Liver (tissue), 9 donors: ENCODE data around the gene SEMA5A. TPM values are rescaled to one million over a fixed set of nuclear protein-coding genes. Genes with fewer than 3 reads are reported as not detected.

ENCODE experiments used
- DNase-seq: peaks from one replicate; pipeline ENCODE4 v3.0.0-alpha.2; 2017; ENCODE audit warnings: low spot score
- H3K27ac ChIP-seq, 2 donors: one replicate each; pipeline ENCODE4 v1.7.0; 2013; ENCODE audit warnings: inconsistent platforms in 2 of 2, low read length in 2 of 2, control low read depth in 1 of 2, low read depth in 1 of 2, mild to moderate bottlenecking in 1 of 2
- H3K27me3 ChIP-seq, 4 donors: one replicate each; pipeline versions ENCODE4 v1.6.1 to v1.7.0; 2013; ENCODE audit warnings: low read length in 3 of 4, inconsistent platforms in 1 of 4, mild to moderate bottlenecking in 1 of 4, moderate library complexity in 1 of 4; ENCODE audit not compliant: control insufficient read depth in 4 of 4, insufficient read depth in 4 of 4
- H3K36me3 ChIP-seq, 4 donors: one replicate each; pipeline versions ENCODE4 v1.6.1 to v1.7.0; 2013; ENCODE audit warnings: low read length in 3 of 4, mild to moderate bottlenecking in 3 of 4, low read depth in 1 of 4, moderate library complexity in 1 of 4; ENCODE audit not compliant: control insufficient read depth in 4 of 4, insufficient read depth in 3 of 4
- H3K4me1 ChIP-seq, 4 donors: one replicate each; pipeline versions ENCODE4 v1.6.1 to v1.7.0; 2013; ENCODE audit warnings: low read length in 3 of 4, mild to moderate bottlenecking in 3 of 4, moderate library complexity in 1 of 4; ENCODE audit not compliant: control insufficient read depth in 4 of 4, insufficient read depth in 4 of 4
- H3K4me3 ChIP-seq, 3 donors: one replicate each; pipeline versions ENCODE4 v1.6.1 to v1.7.0; 2013; ENCODE audit warnings: low read length in 3 of 3, control low read depth in 1 of 3, low read depth in 1 of 3, mild to moderate bottlenecking in 1 of 3
- H3K9ac ChIP-seq, 2 donors: one replicate each; pipeline ENCODE4 v1.7.0; 2013; ENCODE audit warnings: low read length in 2 of 2, mild to moderate bottlenecking in 2 of 2, moderate library complexity in 2 of 2, control low read depth in 1 of 2, low read depth in 1 of 2
- H3K9me3 ChIP-seq, 4 donors: one replicate each; pipeline versions ENCODE4 v1.6.1 to v1.7.0; 2013; ENCODE audit warnings: low read length in 3 of 4; ENCODE audit not compliant: control insufficient read depth in 4 of 4
- CTCF ChIP-seq: fragments of 150-350 bp; IDR thresholded peaks from 2 replicates; pipeline ENCODE4 v1.5.1; 2017; ENCODE audit warnings: improper control_type of control experiment, low read depth, low read length; ENCODE audit not compliant: missing input control
- EGR1 ChIP-seq, 2 donors: IDR thresholded peaks; 2 replicates each; pipeline ENCODE4 v1.6.1; 2016 to 2018; ENCODE audit warnings: antibody characterized with exemption in 2 of 2, low read depth in 2 of 2
- FOXA1 ChIP-seq: IDR thresholded peaks from 2 replicates; pipeline ENCODE4 v1.6.1; 2016; ENCODE audit warnings: antibody characterized with exemption
- FOXA2 ChIP-seq: IDR thresholded peaks from 2 replicates; pipeline ENCODE4 v1.6.1; 2016; ENCODE audit warnings: antibody characterized with exemption
- GABPA ChIP-seq, 2 donors: IDR thresholded peaks in 1 of 2; conservative IDR thresholded peaks in 1 of 2; 2 replicates each; pipeline ENCODE4 v1.6.1; 2016; ENCODE audit warnings: antibody characterized with exemption in 2 of 2, mild to moderate bottlenecking in 1 of 2, moderate library complexity in 1 of 2
- HNF4A ChIP-seq, 2 donors: conservative IDR thresholded peaks; 2 replicates each; pipeline ENCODE4 v1.6.1; 2016; ENCODE audit warnings: antibody characterized with exemption in 2 of 2, mild to moderate bottlenecking in 2 of 2
- HNF4G ChIP-seq: IDR thresholded peaks from 2 replicates; pipeline ENCODE4 v1.6.1; 2016; ENCODE audit warnings: antibody characterized with exemption
- JUND ChIP-seq, 2 donors: IDR thresholded peaks; 2 replicates each; pipeline ENCODE4 v1.6.1; 2016; ENCODE audit warnings: antibody characterized with exemption in 2 of 2
- MAX ChIP-seq: IDR thresholded peaks from 2 replicates; pipeline ENCODE4 v1.6.1; 2016; ENCODE audit warnings: antibody characterized with exemption
- NR2F2 ChIP-seq: IDR thresholded peaks from 2 replicates; pipeline ENCODE4 v1.6.1; 2016; ENCODE audit warnings: antibody characterized with exemption
- RAD21 ChIP-seq, 2 donors: IDR thresholded peaks; 2 replicates each; pipeline ENCODE4 v1.6.1; 2016; ENCODE audit warnings: antibody characterized with exemption in 2 of 2, mild to moderate bottlenecking in 2 of 2
- RXRA ChIP-seq, 2 donors: IDR thresholded peaks; 2 replicates each; pipeline ENCODE4 v1.6.1; 2017 to 2018; ENCODE audit warnings: antibody characterized with exemption in 2 of 2, mild to moderate bottlenecking in 1 of 2
- SP1 ChIP-seq: IDR thresholded peaks from 2 replicates; pipeline ENCODE4 v1.6.1; 2018; ENCODE audit warnings: antibody characterized with exemption, mild to moderate bottlenecking
- TAF1 ChIP-seq: conservative IDR thresholded peaks from 2 replicates; pipeline ENCODE4 v1.6.1; 2016; ENCODE audit warnings: antibody characterized with exemption, mild to moderate bottlenecking
- WGBS: extraction: QIAGEN DNeasy Blood & Tissue Kit; methylation state at CpG from one replicate; pipeline ENCODE4 v1.1.7; 2013; 5-methylcytosine and 5-hydroxymethylcytosine counted together
- polyA plus RNA-seq, 2 donors: library from polyadenylated mRNA; stranded (reverse) in 1 of 2; unstranded in 1 of 2; fragments of 200-250 nt in 1 of 2; fragments of >200 nt in 1 of 2; fragmentation: Nextera tagmentation in 1 of 2; extraction: Ambion mirVana in 1 of 2; gene quantifications; one replicate each; pipeline versions ENCODE4 v1.2.1 to v1.2.3, GENCODE V29; 2013 to 2015
- total RNA-seq, 2 donors: library from RNA; depleted of rRNA; stranded (reverse); fragments of >200 nt; gene quantifications; one replicate each; pipeline ENCODE4 v1.2.3, GENCODE V29; 2014
- TF ChIP-seq, protein P1 (sequence below): IDR thresholded peaks from 2 replicates; pipeline ENCODE4 v1.6.1; 2016; ENCODE audit warnings: antibody characterized with exemption
- TF ChIP-seq, protein P2 (sequence below): IDR thresholded peaks from 2 replicates; pipeline ENCODE4 v1.6.1; 2016; ENCODE audit warnings: antibody characterized with exemption, mild to moderate bottlenecking
- donor health status: healthy.
- donor health status: healthy.
- donor health status: healthy.
- donor health status: healthy.
- donor health status: healthy.

SEMA5A gene
- total and polyA plus RNA-seq, 4 donors = 1.1 to 5.8 (median 3.2) TPM

DNA sequence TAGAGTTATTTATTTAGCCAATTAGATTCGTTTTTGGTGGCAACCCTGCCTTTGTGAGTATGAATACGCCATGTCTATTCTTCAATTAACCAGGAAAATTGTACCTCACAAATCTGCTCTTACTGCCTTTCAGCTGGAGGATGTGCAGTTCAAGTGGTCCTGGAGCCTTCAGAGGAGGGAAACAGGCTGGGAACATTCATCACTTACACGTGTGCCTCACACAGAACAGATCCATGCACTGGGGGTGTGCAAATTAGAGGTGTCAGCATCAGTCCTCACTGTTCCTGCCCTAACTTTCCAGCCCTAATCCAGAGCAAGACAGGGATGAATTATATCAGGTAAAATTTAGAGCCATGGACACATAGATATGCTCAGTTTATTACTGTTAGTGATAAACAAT lies 65.4 kb downstream of the SEMA5A start:
- Histone ChIP-seq H3K4me3 (no peak overlapping the region), H3K9ac (no peak overlapping the region), H3K27me3 (no peaks in the 10 kb centered on the region), H3K36me3 (no peaks in the 10 kb centered on the region), H3K27ac (no peak overlapping the region), H3K4me1 (no peaks in the 10 kb centered on the region), H3K9me3 (peaks cover 0 to 13% (median 8%) of the 10 kb centered on the region in 4 donors)
- WGBS = 76% methylated on average over 3 of the region's 3 CpGs
- no peak for DNase-seq
- TF ChIP-seq RXRA (IDR thresholded peaks at IDR 0.05) (no peak), SP1 (no peak), EGR1 (IDR thresholded peaks at IDR 0.05; ENCODE audit: low read depth in 2 of 2) (no peak), HNF4A (conservative IDR thresholded peaks at IDR 0.05) (no peak), RAD21 (IDR thresholded peaks at IDR 0.05) (no peak), NR2F2 (no peak), TAF1 (no peak)

DNA sequence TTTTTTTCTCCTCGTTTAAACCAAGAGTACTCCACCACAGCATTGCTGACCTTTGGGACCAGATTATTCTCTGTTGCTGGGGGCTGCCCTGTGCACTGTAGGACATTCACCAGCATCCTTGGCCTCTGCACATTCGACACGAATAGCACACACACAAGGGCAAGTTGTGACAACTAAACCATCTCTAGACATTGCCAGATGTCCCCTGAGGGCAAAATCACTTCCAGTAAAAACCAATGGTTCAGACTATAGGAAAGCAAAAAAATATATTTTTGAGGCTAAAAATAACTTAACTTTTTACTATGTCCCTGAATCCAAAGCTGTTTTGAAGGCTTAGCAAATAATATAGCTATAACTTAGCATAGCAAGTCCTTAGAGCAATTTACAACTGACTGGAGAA lies 65.9 kb downstream of the SEMA5A start:
- Histone ChIP-seq H3K9ac (no peak overlapping the region), H3K36me3 (no peaks in the 10 kb centered on the region), H3K9me3 (peaks cover 0 to 13% (median 8%) of the 10 kb centered on the region in 4 donors), H3K4me1 (no peaks in the 10 kb centered on the region), H3K27me3 (no peaks in the 10 kb centered on the region), H3K4me3 (no peak overlapping the region), H3K27ac (no peak overlapping the region)
- WGBS = 80% methylated on average over 3 of the region's 3 CpGs
- no peak for TF ChIP-seq FOXA2
- no peak for TF ChIP-seq FOXA1
- TF ChIP-seq GABPA (IDR thresholded peaks at IDR 0.05 in 1 of 2, conservative IDR thresholded peaks at IDR 0.05 in 1 of 2) = no peak
- TF ChIP-seq SP1 = no peak
- no peak for TF ChIP-seq TAF1
- no peak for TF ChIP-seq RXRA (IDR thresholded peaks at IDR 0.05)
- TF ChIP-seq JUND (IDR thresholded peaks at IDR 0.05) = no peak
- TF ChIP-seq, protein P1, sequence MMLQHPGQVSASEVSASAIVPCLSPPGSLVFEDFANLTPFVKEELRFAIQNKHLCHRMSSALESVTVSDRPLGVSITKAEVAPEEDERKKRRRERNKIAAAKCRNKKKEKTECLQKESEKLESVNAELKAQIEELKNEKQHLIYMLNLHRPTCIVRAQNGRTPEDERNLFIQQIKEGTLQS = no peak
- TF ChIP-seq RAD21 (IDR thresholded peaks at IDR 0.05) = no peak
- DNase-seq = no peak

DNA sequence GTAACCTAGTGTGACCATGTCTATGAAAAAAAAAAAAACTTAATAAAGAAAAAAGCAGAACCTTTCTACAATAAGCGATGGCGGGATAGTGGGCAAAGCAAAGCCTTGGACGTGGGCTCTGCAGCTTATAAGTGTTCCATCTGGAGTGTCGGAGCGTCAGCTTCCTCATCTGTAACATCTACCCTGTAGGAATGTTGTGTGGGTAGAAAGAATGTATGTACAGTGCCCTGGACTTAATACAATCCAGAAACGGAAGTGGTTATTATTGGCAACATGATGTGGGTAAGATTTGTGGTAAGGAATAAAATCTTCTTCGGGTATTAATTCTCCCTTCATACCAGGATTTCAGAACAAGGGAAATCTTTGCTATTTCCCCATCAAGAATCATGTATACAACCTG lies 66.5 kb downstream of the SEMA5A start:
- H3K9ac ChIP-seq = no peak overlapping the region
- TF ChIP-seq JUND (IDR thresholded peaks at IDR 0.05) (no peak), FOXA2 (no peak), RXRA (IDR thresholded peaks at IDR 0.05) (no peak), EGR1 (IDR thresholded peaks at IDR 0.05; ENCODE audit: low read depth in 2 of 2) (no peak), HNF4G (no peak), HNF4A (conservative IDR thresholded peaks at IDR 0.05) (no peak), NR2F2 (no peak), CTCF (no peak), TAF1 (no peak), MAX (no peak)
- TF ChIP-seq, protein P1 = no peak
- TF ChIP-seq, protein P2, sequence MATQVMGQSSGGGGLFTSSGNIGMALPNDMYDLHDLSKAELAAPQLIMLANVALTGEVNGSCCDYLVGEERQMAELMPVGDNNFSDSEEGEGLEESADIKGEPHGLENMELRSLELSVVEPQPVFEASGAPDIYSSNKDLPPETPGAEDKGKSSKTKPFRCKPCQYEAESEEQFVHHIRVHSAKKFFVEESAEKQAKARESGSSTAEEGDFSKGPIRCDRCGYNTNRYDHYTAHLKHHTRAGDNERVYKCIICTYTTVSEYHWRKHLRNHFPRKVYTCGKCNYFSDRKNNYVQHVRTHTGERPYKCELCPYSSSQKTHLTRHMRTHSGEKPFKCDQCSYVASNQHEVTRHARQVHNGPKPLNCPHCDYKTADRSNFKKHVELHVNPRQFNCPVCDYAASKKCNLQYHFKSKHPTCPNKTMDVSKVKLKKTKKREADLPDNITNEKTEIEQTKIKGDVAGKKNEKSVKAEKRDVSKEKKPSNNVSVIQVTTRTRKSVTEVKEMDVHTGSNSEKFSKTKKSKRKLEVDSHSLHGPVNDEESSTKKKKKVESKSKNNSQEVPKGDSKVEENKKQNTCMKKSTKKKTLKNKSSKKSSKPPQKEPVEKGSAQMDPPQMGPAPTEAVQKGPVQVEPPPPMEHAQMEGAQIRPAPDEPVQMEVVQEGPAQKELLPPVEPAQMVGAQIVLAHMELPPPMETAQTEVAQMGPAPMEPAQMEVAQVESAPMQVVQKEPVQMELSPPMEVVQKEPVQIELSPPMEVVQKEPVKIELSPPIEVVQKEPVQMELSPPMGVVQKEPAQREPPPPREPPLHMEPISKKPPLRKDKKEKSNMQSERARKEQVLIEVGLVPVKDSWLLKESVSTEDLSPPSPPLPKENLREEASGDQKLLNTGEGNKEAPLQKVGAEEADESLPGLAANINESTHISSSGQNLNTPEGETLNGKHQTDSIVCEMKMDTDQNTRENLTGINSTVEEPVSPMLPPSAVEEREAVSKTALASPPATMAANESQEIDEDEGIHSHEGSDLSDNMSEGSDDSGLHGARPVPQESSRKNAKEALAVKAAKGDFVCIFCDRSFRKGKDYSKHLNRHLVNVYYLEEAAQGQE = no peak
- H3K9me3 ChIP-seq = peaks cover 0 to 13% (median 8%) of the 10 kb centered on the region in 4 donors
- no peak overlapping the region for H3K27ac ChIP-seq
- no peaks in the 10 kb centered on the region for H3K36me3 ChIP-seq
- no peak overlapping the region for H3K4me3 ChIP-seq
- H3K4me1 ChIP-seq = no peaks in the 10 kb centered on the region
- 85% methylated on average over 7 of the region's 7 CpGs for WGBS
- H3K27me3 ChIP-seq = no peaks in the 10 kb centered on the region
- no peak for DNase-seq
